Measurements from ENCODE around the gene ABCG1. TPM values are rescaled to one million over a fixed set of nuclear protein-coding genes. Genes with fewer than 3 reads are reported as not detected.

The ABCG1 gene
- total RNA-seq, 1 experiment from 2014 or later: 5.6 TPM

DNA sequence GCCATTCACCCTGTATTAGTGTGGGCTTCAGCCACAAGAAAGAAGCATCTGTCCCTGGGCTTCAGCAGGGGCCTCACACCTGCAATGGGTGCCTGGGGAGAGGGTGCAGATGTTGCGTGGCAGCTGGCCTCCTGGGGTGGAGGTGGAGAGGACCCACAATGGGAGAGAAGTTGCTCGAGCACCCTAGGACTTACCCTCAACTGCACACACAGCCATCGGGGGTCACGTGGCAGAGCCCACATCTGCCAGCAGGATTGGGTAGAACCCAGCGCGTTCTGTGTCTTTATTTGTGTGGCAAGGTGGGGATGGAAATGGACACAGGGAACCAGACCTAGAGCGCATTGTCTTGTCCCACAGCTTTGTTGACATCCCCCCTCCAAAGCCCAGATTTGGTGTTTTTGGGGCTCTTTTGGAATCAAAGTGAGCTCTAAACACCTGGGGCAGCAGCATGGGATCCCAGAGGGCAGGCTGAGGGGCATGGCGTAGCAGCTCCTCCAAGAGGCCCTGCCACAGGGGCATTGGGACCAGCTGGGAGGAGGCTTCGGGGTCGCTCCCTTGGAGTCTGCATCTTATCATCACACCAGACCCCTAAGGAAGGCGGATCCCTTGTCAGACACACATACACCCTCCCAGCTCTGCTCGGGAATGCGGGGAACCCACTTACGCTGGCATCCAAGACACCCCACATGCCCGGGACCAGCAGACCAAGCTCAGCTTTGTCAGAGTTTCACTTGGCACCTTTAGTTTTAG, 5.1 kb downstream of the ABCG1 start:
- DNase-seq: no peak
- Histone ChIP-seq H3F3A (ENCODE audit: insufficient read depth, low read depth) (peaks cover 11% of the 10 kb centered on the region), H3K4me2 (no peak overlapping the region), H3K4me3 (no peak overlapping the region), H3K9me3 (ENCODE audit: insufficient read depth, low read depth) (no peaks in the 10 kb centered on the region; the same call in 1 of the 2 replicates), H3K9me2 (ENCODE audit: insufficient read depth) (no peaks in the 10 kb centered on the region), H2AFZ (no peak overlapping the region), H4K20me1 (ENCODE audit: insufficient read depth) (no peaks in the 10 kb centered on the region), H3K27ac (no peak overlapping the region), H3K27me3 (ENCODE audit: insufficient read depth, low read depth) (no peaks in the 10 kb centered on the region), H3K79me2 (ENCODE audit: low read depth) (peaks cover 8% of the 10 kb centered on the region; the same call in 1 of the 2 replicates), H3K4me1 (replicated peaks; ENCODE audit: insufficient read depth) (peaks cover 28% of the 10 kb centered on the region), H3K36me3 (ENCODE audit: low read depth) (no peaks in the 10 kb centered on the region)
- TF ChIP-seq, protein P1, sequence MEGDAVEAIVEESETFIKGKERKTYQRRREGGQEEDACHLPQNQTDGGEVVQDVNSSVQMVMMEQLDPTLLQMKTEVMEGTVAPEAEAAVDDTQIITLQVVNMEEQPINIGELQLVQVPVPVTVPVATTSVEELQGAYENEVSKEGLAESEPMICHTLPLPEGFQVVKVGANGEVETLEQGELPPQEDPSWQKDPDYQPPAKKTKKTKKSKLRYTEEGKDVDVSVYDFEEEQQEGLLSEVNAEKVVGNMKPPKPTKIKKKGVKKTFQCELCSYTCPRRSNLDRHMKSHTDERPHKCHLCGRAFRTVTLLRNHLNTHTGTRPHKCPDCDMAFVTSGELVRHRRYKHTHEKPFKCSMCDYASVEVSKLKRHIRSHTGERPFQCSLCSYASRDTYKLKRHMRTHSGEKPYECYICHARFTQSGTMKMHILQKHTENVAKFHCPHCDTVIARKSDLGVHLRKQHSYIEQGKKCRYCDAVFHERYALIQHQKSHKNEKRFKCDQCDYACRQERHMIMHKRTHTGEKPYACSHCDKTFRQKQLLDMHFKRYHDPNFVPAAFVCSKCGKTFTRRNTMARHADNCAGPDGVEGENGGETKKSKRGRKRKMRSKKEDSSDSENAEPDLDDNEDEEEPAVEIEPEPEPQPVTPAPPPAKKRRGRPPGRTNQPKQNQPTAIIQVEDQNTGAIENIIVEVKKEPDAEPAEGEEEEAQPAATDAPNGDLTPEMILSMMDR (conservative IDR thresholded peaks at IDR 0.05): no peak
- TF ChIP-seq EZH2 (IDR thresholded peaks at IDR 0.05; ENCODE audit: low read depth): no peak
- intact Hi-C loops (cut with micrococcal nuclease; ENCODE audit: unreplicated experiment): no loop called here
- no TSS peak for BruUV-seq (replicated peaks)
- CTCF ChIA-PET: no interaction called here
- POLR2A ChIA-PET (ENCODE audit: unreplicated experiment): interaction anchor here (0.5 kb wide), 1 partner anchor 295 kb away, joined by 3 read pairs; no protein-coding TSS in a partner anchor

DNA sequence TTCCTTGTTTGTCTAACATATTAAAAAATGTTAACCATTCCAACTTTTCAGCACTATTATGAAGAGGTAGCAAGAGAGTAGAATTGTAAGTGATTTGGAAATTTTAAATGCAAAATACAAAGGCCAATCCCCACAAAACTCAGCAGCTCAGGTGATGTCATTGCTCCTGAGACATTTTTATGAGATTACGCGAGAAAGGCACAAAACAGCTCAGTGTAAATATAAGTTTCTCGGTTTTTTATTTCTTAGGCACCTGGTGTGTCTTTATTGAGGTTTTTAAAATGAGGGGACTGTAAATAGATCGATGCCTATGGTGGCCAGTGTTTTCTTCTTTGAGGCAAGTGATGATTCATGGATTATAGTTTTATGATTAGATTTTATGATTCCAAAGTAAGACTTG, 6.1 kb downstream of the ABCG1 start:
- Histone ChIP-seq H3K27ac (no peak overlapping the region), H3K4me2 (no peak overlapping the region), H3K4me3 (no peak overlapping the region), H3K4me1 (replicated peaks; ENCODE audit: insufficient read depth) (peaks cover 30% of the 10 kb centered on the region), H3K9me2 (ENCODE audit: insufficient read depth) (no peaks in the 10 kb centered on the region), H2AFZ (no peak overlapping the region), H4K20me1 (ENCODE audit: insufficient read depth) (no peaks in the 10 kb centered on the region), H3K79me2 (ENCODE audit: low read depth) (peaks cover 8% of the 10 kb centered on the region; the same call in 1 of the 2 replicates), H3F3A (ENCODE audit: insufficient read depth, low read depth) (peaks cover 11% of the 10 kb centered on the region), H3K27me3 (ENCODE audit: insufficient read depth, low read depth) (no peaks in the 10 kb centered on the region), H3K36me3 (ENCODE audit: low read depth) (no peaks in the 10 kb centered on the region), H3K9me3 (ENCODE audit: insufficient read depth, low read depth) (no peaks in the 10 kb centered on the region; the same call in 1 of the 2 replicates)
- ChIA-PET CTCF (no interaction called here), POLR2A (ENCODE audit: unreplicated experiment) (no interaction called here)
- intact Hi-C loops (cut with micrococcal nuclease; ENCODE audit: unreplicated experiment): no loop called here
- DNase-seq: no peak
- no TSS peak for BruUV-seq (replicated peaks)
- TF ChIP-seq, protein P1 (conservative IDR thresholded peaks at IDR 0.05): no peak
- no peak for TF ChIP-seq EZH2 (IDR thresholded peaks at IDR 0.05; ENCODE audit: low read depth)

DNA sequence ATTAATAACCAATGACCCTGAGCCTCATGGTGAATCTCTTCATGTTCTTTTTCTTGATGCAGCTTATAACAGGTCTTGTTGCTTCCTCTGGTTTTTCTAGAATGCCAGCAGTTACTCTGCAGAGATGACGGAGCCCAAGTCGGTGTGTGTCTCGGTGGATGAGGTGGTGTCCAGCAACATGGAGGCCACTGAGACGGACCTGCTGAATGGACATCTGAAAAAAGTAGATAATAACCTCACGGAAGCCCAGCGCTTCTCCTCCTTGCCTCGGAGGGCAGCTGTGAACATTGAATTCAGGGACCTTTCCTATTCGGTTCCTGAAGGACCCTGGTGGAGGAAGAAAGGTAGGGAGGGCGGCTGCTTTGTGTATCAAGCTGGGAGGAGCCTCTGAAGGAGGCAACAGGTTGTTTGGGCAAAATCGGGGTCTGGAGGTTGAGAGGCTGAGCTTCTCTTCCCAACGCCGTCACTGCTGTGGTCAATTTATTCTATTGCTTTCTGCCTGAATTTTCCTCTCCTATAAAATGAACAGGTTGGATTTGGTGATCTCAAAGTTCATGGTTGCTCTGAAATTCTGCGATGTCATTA, 6.7 kb downstream of the ABCG1 start:
- H3K79me2 ChIP-seq (ENCODE audit: low read depth): peaks cover 7% of the 10 kb centered on the region; the same call in 1 of the 2 replicates
- CTCF ChIA-PET: no interaction called here
- POLR2A ChIA-PET (ENCODE audit: unreplicated experiment): no interaction called here

More for the DNA sequence above, 6.7 kb downstream of the ABCG1 start:
- TF ChIP-seq, protein P1 (conservative IDR thresholded peaks at IDR 0.05): no peak
- no peak for TF ChIP-seq EZH2 (IDR thresholded peaks at IDR 0.05; ENCODE audit: low read depth)
- H4K20me1 ChIP-seq (ENCODE audit: insufficient read depth): no peaks in the 10 kb centered on the region
- H3K9me3 ChIP-seq (ENCODE audit: insufficient read depth, low read depth): no peaks in the 10 kb centered on the region; the same call in 1 of the 2 replicates
- peaks cover 26% of the 10 kb centered on the region for H3K4me1 ChIP-seq (replicated peaks; ENCODE audit: insufficient read depth)
- no peak overlapping the region for H3K4me3 ChIP-seq
- no peak overlapping the region for H2AFZ ChIP-seq
- DNase-seq: no peak
- H3F3A ChIP-seq (ENCODE audit: insufficient read depth, low read depth): peaks cover 11% of the 10 kb centered on the region
- no peaks in the 10 kb centered on the region for H3K9me2 ChIP-seq (ENCODE audit: insufficient read depth)
- H3K27ac ChIP-seq: no peak overlapping the region
- no peaks in the 10 kb centered on the region for H3K36me3 ChIP-seq (ENCODE audit: low read depth)
- no TSS peak for BruUV-seq (replicated peaks)
- no peaks in the 10 kb centered on the region for H3K27me3 ChIP-seq (ENCODE audit: insufficient read depth, low read depth)
- H3K4me2 ChIP-seq: no peak overlapping the region
- intact Hi-C loops (cut with micrococcal nuclease; ENCODE audit: unreplicated experiment): no loop called here
